Gastroesophageal sphincter (tissue), 4 donors: Measurements from ENCODE around the gene LINC01488. TPM values are rescaled to one million over a fixed set of nuclear protein-coding genes. Genes with fewer than 3 reads are reported as not detected.

Experiments
- ATAC-seq: fragments of 150-250 bp; one replicate; pipeline ENCODE4 v1.9.1; 2016; ENCODE audit warnings: mild to moderate bottlenecking, moderate library complexity
- H3K27ac ChIP-seq, 4 donors: fragments of 200-600 bp; sonication (generic) in 3 of 4; 1 replicate in 3 of 4; 2 replicates in 1 of 4; pipeline ENCODE4 v1.5.1; 2016 to 2019
- H3K27me3 ChIP-seq: fragments of 200-600 bp; sonication (generic); one replicate; pipeline ENCODE4 v1.5.1; 2019
- H3K36me3 ChIP-seq, 2 donors: fragments of 200-600 bp; sonication (generic); one replicate each; pipeline ENCODE4 v1.5.1; 2019; ENCODE audit warnings: control low read depth in 1 of 2
- H3K4me1 ChIP-seq, 3 donors: fragments of 200-600 bp; sonication (generic); 1 replicate in 2 of 3; 2 replicates in 1 of 3; pipeline ENCODE4 v1.5.1; 2016 to 2019; ENCODE audit warnings: control low read depth in 2 of 3
- H3K4me3 ChIP-seq, 2 donors: fragments of 200-600 bp; sonication (generic); one replicate each; pipeline ENCODE4 v1.5.1; 2019; ENCODE audit warnings: mild to moderate bottlenecking in 1 of 2, moderate library complexity in 1 of 2
- H3K9me3 ChIP-seq, 3 donors: fragments of 200-600 bp; sonication (generic); one replicate each; pipeline ENCODE4 v1.5.1; 2017 to 2019; ENCODE audit warnings: control low read depth in 2 of 3
- CTCF ChIP-seq, 4 experiments: fragments of 200-600 bp in 2 of 4; fragments of 450-650 bp in 2 of 4; sonication (generic) in 1 of 4; IDR thresholded peaks; one replicate each; pipeline ENCODE4 v1.5.1; 2017 to 2019; ENCODE audit warnings: antibody characterized with exemption in 4 of 4, mild to moderate bottlenecking in 2 of 4, moderate library complexity in 2 of 4
- EP300 ChIP-seq: sonication (generic); formaldehyde crosslinking; IDR thresholded peaks from one replicate; pipeline ENCODE4 v1.6.1; 2017; ENCODE audit warnings: antibody characterized with exemption, mild to moderate bottlenecking
- POLR2A ChIP-seq, 2 donors: fragments of 450-650 bp; IDR thresholded peaks; one replicate each; pipeline ENCODE4 v1.6.1; 2017; ENCODE audit warnings: antibody characterized with exemption in 2 of 2, mild to moderate bottlenecking in 2 of 2, moderate library complexity in 1 of 2
- POLR2AphosphoS5 ChIP-seq: sonication (generic); formaldehyde crosslinking; IDR thresholded peaks from one replicate; pipeline ENCODE4 v1.6.1; 2017; ENCODE audit warnings: antibody characterized with exemption
- WGBS, 2 donors: methylation state at CpG; one replicate each; pipeline ENCODE4 v1.1.5; 2018; ENCODE audit warnings: low coverage in 1 of 2; 5-methylcytosine and 5-hydroxymethylcytosine counted together
- total RNA-seq, 4 donors: library from RNA; depleted of rRNA; stranded (reverse); fragments of >200 nt; gene quantifications; one replicate each; pipeline ENCODE4 v1.1.0, GENCODE V29; 2016

LINC01488 gene
- not detected for total RNA-seq

DNA sequence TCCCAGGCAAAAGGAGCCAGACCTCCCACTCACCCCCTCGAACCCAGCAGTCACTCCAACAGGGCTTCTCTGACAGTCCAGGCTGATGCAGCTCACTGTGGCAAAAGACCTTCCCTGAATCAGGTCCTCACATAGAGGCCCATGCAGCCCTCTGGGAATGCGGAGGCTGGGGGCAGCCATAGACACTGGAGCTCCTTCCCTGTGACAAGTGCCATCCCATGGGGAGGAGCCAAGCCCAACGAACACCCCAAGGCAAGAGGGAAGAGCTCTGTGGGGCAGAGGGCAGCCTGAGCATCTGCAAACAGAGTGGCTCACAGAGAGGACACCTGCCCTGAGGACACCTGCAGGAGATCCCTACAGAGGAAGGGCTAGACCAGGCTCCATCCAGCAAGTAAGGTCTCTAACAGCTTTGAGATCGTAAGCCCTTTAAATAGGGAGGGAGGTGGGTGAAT, at the start of gene LINC01488:
LINC01488 (plus strand) TSS at position 271 of the 452 bp plus-strand sequence.
- Histone ChIP-seq H3K9me3 (no peaks in the 10 kb centered on the region), H3K4me1 (peaks cover 0 to 13% (median 0%) of the 10 kb centered on the region in 3 donors), H3K27ac (no peak within 1 kb of the TSS), H3K4me3 (no peak within 1 kb of the TSS), H3K27me3 (no peaks in the 10 kb centered on the region), H3K36me3 (no peaks in the 10 kb centered on the region)
- no peak for TF ChIP-seq EP300
- TF ChIP-seq POLR2AphosphoS5 = no peak
- no peak for TF ChIP-seq POLR2A (IDR thresholded peaks at IDR 0.05)
- TF ChIP-seq CTCF (IDR thresholded peaks at IDR 0.05) = no peak
- ATAC-seq = no peak
- WGBS, 2 donors = 100% methylated on average over 1 of the region's 4 CpGs; no CpG with 5 or more reads in 1 of the 2 donors

DNA sequence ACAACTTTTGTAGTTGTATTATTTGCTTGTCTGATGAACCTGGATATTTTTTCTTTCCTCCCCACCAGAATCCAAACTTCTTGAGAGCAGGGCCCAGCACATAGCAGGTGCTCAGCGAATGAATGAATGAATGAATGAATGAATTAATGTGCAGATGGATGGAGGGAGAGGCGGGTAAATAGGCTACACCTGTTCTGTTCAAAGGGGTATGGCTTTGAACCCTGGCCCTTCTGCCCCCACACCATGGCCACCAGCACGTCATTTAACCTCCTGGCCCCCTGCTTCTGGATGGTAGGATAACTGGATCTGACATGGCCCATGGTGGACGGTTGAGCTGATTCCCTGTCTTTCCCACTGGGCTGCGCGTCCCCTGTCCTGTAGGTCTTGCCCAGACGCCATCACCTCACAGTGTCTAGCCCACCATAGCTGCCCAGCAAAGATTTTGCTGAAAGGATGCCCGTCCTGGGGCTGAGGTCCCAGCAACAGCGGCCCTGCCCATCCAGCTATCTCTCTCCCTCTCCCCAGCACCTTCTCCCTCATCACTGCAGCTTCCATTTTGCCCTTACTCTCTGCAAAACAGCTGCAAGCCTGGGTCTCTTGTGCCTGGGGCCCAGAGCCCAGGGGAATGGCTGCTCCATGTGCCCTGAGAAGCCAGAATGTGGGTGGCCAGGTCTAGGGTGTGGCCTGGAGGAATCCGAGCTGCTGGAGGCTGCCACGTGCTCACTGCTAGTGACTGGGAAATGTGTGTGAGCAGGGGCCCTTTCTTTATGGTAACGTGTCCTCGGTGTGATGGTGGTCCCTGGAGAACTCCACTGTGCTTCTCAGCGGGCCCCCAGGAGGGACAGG, 49.3 kb upstream of the LINC01488 start:
- H3K27ac ChIP-seq = no peak overlapping the region
- H3K36me3 ChIP-seq = no peaks in the 10 kb centered on the region
- peaks cover 16% of the 10 kb centered on the region for H3K27me3 ChIP-seq
- H3K9me3 ChIP-seq = no peaks in the 10 kb centered on the region
- H3K4me3 ChIP-seq = no peak overlapping the region
- H3K4me1 ChIP-seq = no peaks in the 10 kb centered on the region
- TF ChIP-seq POLR2AphosphoS5 = no peak
- no peak for TF ChIP-seq CTCF (IDR thresholded peaks at IDR 0.05)
- no peak for TF ChIP-seq EP300
- no peak for TF ChIP-seq POLR2A (IDR thresholded peaks at IDR 0.05)
- WGBS, 2 donors = 90 to 94% methylated on average over 2 of the region's 14 CpGs
- ATAC-seq = no peak

GRCh38 chr11:69433741-69434140, 47.7 kb upstream of the LINC01488 start:
- 92 to 100% methylated on average over 2 to 7 of the region's 7 CpGs for WGBS, 2 donors
- no peak overlapping the region for H3K4me3 ChIP-seq

GRCh38 chr11:69434471-69434931, 47.0 kb upstream of the LINC01488 start:
- H3K9me3 ChIP-seq = no peaks in the 10 kb centered on the region
- no CpG with 5 or more reads among the region's 11 CpGs for WGBS, 2 donors
- H3K4me1 ChIP-seq = no peaks in the 10 kb centered on the region
- H3K4me3 ChIP-seq = no peak overlapping the region
- peaks cover 5% of the 10 kb centered on the region for H3K27me3 ChIP-seq
- TF ChIP-seq POLR2AphosphoS5 (no peak), EP300 (no peak), POLR2A (IDR thresholded peaks at IDR 0.05) (no peak), CTCF (IDR thresholded peaks at IDR 0.05) (no peak)
- H3K36me3 ChIP-seq = no peaks in the 10 kb centered on the region
- H3K27ac ChIP-seq = no peak overlapping the region
- no peak for ATAC-seq

More at GRCh38 chr11:69433741-69434140, 47.7 kb upstream of the LINC01488 start:
- peaks cover 5% of the 10 kb centered on the region for H3K27me3 ChIP-seq
- H3K9me3 ChIP-seq = no peaks in the 10 kb centered on the region
- no peak overlapping the region for H3K27ac ChIP-seq
- H3K4me1 ChIP-seq = no peaks in the 10 kb centered on the region
- no peak for ATAC-seq
- no peaks in the 10 kb centered on the region for H3K36me3 ChIP-seq
- TF ChIP-seq POLR2A (IDR thresholded peaks at IDR 0.05) (no peak), EP300 (no peak), CTCF (IDR thresholded peaks at IDR 0.05) (no peak)
